PC-9 (cell line): Measurements from ENCODE around the gene SLC25A21. TPM values are rescaled to one million over a fixed set of nuclear protein-coding genes. Genes with fewer than 3 reads are reported as not detected.

Source experiments
- BruUV-seq: library from RNA; stranded (reverse); fragments of 400-500 nt; replicated peaks from 2 replicates; lab custom pipeline; 2021; lab: Mats Ljungman, UMichigan
- CTCF ChIA-PET: fragments of 300-600 bp; sonication (Branson Sonifier 250); formaldehyde crosslinking; loops from one replicate; lab custom pipeline; 2022; ENCODE audit warnings: antibody characterized with exemption; lab: Charles Lee
- POLR2A ChIA-PET: fragments of 300-600 bp; sonication (Branson Sonifier 250); formaldehyde crosslinking; loops from one replicate; lab custom pipeline; 2022; ENCODE audit warnings: antibody characterized with exemption; ENCODE audit not compliant: unreplicated experiment; lab: Charles Lee
- DNase-seq, 2 experiments: peaks; one replicate each; pipeline versions ENCODE4 v3.0.0 to v3.0.0-alpha.2; 2015 to 2022; ENCODE audit warnings: mixed read lengths in 1 of 2
- H2AFZ ChIP-seq: fragments of 200-600 bp; sonication (generic); 2 replicates; pipeline ENCODE4 v1.8.1; 2017; ENCODE audit warnings: antibody characterized with exemption
- H3F3A ChIP-seq: fragments of 200-600 bp; sonication (generic); 2 replicates; pipeline ENCODE4 v1.8.1; 2017; ENCODE audit warnings: antibody characterized with exemption, mild to moderate bottlenecking, low read depth; ENCODE audit not compliant: insufficient read depth
- H3K27ac ChIP-seq: fragments of 200-600 bp; sonication (generic); 2 replicates; pipeline ENCODE4 v1.6.1; 2016; ENCODE audit warnings: mixed run types
- H3K27me3 ChIP-seq: fragments of 200-600 bp; sonication (generic); 2 replicates; pipeline ENCODE4 v1.6.1; 2016; ENCODE audit warnings: low read depth, mixed run types; ENCODE audit not compliant: insufficient read depth
- H3K36me3 ChIP-seq: fragments of 200-600 bp; sonication (generic); 2 replicates; pipeline ENCODE4 v1.6.1; 2016; ENCODE audit warnings: low read depth, mixed run types
- H3K4me1 ChIP-seq: fragments of 200-600 bp; sonication (generic); replicated peaks from 2 replicates; pipeline ENCODE4 v1.6.1; 2016; ENCODE audit warnings: mixed run types; ENCODE audit not compliant: insufficient read depth
- H3K4me2 ChIP-seq: fragments of 200-600 bp; sonication (generic); 2 replicates; pipeline ENCODE4 v1.6.1; 2017; ENCODE audit warnings: mixed run types
- H3K4me3 ChIP-seq: fragments of 200-600 bp; sonication (generic); 2 replicates; pipeline ENCODE4 v1.6.1; 2016; ENCODE audit warnings: mixed run types
- H3K79me2 ChIP-seq: fragments of 200-600 bp; sonication (generic); 2 replicates; pipeline ENCODE4 v1.6.1; 2017; ENCODE audit warnings: low read depth, mixed run types
- H3K9me2 ChIP-seq: fragments of 200-600 bp; sonication (generic); 2 replicates; pipeline ENCODE4 v1.8.1; 2017; ENCODE audit warnings: mild to moderate bottlenecking; ENCODE audit not compliant: insufficient read depth
- H3K9me3 ChIP-seq: fragments of 200-600 bp; sonication (generic); 2 replicates; pipeline ENCODE4 v1.8.1; 2016; ENCODE audit warnings: low read depth; ENCODE audit not compliant: insufficient read depth
- H4K20me1 ChIP-seq: fragments of 200-600 bp; sonication (generic); 2 replicates; pipeline ENCODE4 v1.8.1; 2017; ENCODE audit not compliant: insufficient read depth
- EZH2 ChIP-seq: fragments of 200-600 bp; sonication (generic); IDR thresholded peaks from 2 replicates; pipeline ENCODE4 v1.8.0; 2017; ENCODE audit warnings: antibody characterized with exemption, low read depth
- intact Hi-C: fragments of 100-400 bp; cut with micrococcal nuclease; formaldehyde crosslinking; loops from one replicate; pipeline ENCODE4 v1.10.0; 2022; ENCODE audit not compliant: unreplicated experiment
- total RNA-seq: library from RNA; stranded (reverse); gene quantifications from 2 replicates; pipeline ENCODE4 v1.2.3, GENCODE V29; 2021
- TF ChIP-seq, protein P1 (sequence below): fragments of 200-600 bp; sonication (generic); conservative IDR thresholded peaks from 2 replicates; pipeline ENCODE4 v1.6.1; 2017; ENCODE audit warnings: mixed run types, antibody characterized with exemption, mild to moderate bottlenecking, moderate library complexity

SLC25A21 gene
- total RNA-seq, 1 experiment from 2014 or later = 3.2 TPM

DNA sequence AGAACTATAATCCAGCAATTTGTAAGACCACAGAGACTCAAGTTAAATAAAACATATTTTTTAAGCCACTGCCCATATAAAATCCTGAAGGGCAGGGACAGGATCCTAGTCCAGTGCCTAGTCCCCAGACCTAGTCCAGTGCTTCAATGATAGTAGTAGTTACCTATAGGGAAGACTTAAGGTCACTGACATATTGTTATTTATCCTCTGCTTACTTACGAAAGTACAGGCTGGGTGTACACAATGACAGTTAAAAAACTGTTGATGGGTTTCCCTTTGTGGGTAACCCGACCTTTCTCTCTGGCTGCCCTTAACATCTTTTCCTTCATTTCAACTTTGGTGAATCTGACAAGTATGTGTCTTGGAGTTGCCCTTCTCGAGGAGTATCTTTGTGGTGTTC, 192.5 kb downstream of the SLC25A21 start:
- H4K20me1 ChIP-seq = no peaks in the 10 kb centered on the region
- peaks cover 35% of the 10 kb centered on the region for H3K4me1 ChIP-seq
- H3K27me3 ChIP-seq = no peaks in the 10 kb centered on the region
- H3K36me3 ChIP-seq = no peaks in the 10 kb centered on the region
- H3F3A ChIP-seq = peaks cover 8% of the 10 kb centered on the region; the same call in 1 of the 2 replicates
- no peak overlapping the region for H2AFZ ChIP-seq
- BruUV-seq = no TSS peak
- POLR2A ChIA-PET = interaction anchor here (0.6 kb wide), 1 partner anchor 442 kb away, joined by 3 read pairs; no protein-coding TSS in a partner anchor
- no peaks in the 10 kb centered on the region for H3K79me2 ChIP-seq
- no peaks in the 10 kb centered on the region for H3K9me3 ChIP-seq
- no peak for TF ChIP-seq EZH2
- TF ChIP-seq, protein P1, sequence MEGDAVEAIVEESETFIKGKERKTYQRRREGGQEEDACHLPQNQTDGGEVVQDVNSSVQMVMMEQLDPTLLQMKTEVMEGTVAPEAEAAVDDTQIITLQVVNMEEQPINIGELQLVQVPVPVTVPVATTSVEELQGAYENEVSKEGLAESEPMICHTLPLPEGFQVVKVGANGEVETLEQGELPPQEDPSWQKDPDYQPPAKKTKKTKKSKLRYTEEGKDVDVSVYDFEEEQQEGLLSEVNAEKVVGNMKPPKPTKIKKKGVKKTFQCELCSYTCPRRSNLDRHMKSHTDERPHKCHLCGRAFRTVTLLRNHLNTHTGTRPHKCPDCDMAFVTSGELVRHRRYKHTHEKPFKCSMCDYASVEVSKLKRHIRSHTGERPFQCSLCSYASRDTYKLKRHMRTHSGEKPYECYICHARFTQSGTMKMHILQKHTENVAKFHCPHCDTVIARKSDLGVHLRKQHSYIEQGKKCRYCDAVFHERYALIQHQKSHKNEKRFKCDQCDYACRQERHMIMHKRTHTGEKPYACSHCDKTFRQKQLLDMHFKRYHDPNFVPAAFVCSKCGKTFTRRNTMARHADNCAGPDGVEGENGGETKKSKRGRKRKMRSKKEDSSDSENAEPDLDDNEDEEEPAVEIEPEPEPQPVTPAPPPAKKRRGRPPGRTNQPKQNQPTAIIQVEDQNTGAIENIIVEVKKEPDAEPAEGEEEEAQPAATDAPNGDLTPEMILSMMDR = no peak
- no peak overlapping the region for H3K4me2 ChIP-seq
- DNase-seq = no peak
- intact Hi-C loops = loop anchor here (5.0 to 10.0 kb wide), 2 partner anchors 208 to 615 kb away; partner anchors contain the start of genes FOXA1 and TTC6
- CTCF ChIA-PET = no interaction called here
- H3K4me3 ChIP-seq = no peak overlapping the region
- H3K9me2 ChIP-seq = no peaks in the 10 kb centered on the region
- H3K27ac ChIP-seq = no peak overlapping the region

DNA sequence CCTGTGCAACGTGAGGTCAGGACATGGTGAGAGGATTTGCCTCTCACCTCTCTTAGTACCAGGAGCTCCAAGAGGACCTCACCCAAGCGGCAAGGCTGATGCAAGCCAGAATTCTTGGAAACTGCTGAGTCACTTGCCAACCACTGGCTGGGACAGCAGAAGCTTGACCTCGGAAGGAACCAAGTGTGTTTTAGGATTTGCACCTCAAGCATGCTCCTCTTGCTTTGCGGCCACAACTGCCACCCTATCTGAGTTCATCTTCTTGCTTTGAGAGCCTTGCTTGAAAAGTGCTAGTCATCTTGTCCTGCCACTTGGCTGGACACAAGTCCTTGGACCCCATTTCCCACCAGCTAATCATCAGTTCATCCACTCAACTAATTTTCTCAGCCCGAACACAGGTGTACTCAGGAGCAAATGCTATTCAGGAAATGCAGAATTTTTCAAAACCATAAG, 195.8 kb downstream of the SLC25A21 start:
- DNase-seq = peak; percentile 76 to 79
- H4K20me1 ChIP-seq = no peaks in the 10 kb centered on the region
- H3K4me3 ChIP-seq = no peak overlapping the region
- no TSS peak for BruUV-seq
- no peaks in the 10 kb centered on the region for H3K79me2 ChIP-seq
- ChIA-PET CTCF (interaction anchor here (2.0 kb wide), 1 partner anchor 141 kb away, joined by 6 read pairs; no protein-coding TSS in a partner anchor), POLR2A (interaction anchor here (0.7 kb wide), 1 partner anchor 1831 kb away, joined by 9 read pairs; no protein-coding TSS in a partner anchor)
- H3K9me3 ChIP-seq = no peaks in the 10 kb centered on the region
- intact Hi-C loops = loop anchor here (2.0 to 10.0 kb wide), 3 partner anchors 34 to 618 kb away; partner anchors contain the start of genes FOXA1 and TTC6
- peaks cover 40% of the 10 kb centered on the region for H3K4me1 ChIP-seq
- no peak for TF ChIP-seq EZH2
- TF ChIP-seq, protein P1 = no peak
- H3K36me3 ChIP-seq = no peaks in the 10 kb centered on the region
- peaks cover 15% of the 10 kb centered on the region; the same call in 1 of the 2 replicates for H3F3A ChIP-seq
- no peaks in the 10 kb centered on the region for H3K9me2 ChIP-seq
- H3K27ac ChIP-seq = peak overlapping the region; percentile 90
- no peaks in the 10 kb centered on the region for H3K27me3 ChIP-seq
- H3K4me2 ChIP-seq = peak overlapping the region; percentile 23; the same call in 1 of the 2 replicates
- H2AFZ ChIP-seq = 0 out of 2 replicates have a peak overlapping the region, but pooled peaks have one; percentile 58

GRCh38 chr14:36975834-36976233, 196.6 kb downstream of the SLC25A21 start:
- Histone ChIP-seq H2AFZ (0 out of 2 replicates have a peak overlapping the region, but pooled peaks have one; percentile 58), H3K9me3 (no peaks in the 10 kb centered on the region), H3K4me1 (peaks cover 40% of the 10 kb centered on the region), H3K79me2 (no peaks in the 10 kb centered on the region), H3K4me3 (no peak overlapping the region), H3K4me2 (peak overlapping the region; percentile 23; the same call in 1 of the 2 replicates), H4K20me1 (no peaks in the 10 kb centered on the region), H3K36me3 (no peaks in the 10 kb centered on the region), H3K27me3 (no peaks in the 10 kb centered on the region), H3K27ac (peak overlapping the region; percentile 90), H3K9me2 (no peaks in the 10 kb centered on the region), H3F3A (peaks cover 15% of the 10 kb centered on the region; the same call in 1 of the 2 replicates)
- no peak for DNase-seq
- BruUV-seq = no TSS peak
- TF ChIP-seq, protein P1 = no peak
- TF ChIP-seq EZH2 = no peak
- intact Hi-C loops = loop anchor here (2.0 to 10.0 kb wide), 4 partner anchors 21 to 619 kb away; partner anchors contain the start of genes FOXA1 and TTC6
- ChIA-PET POLR2A (no interaction called here), CTCF (no interaction called here)
